ENCODE measurements around the gene G2E3.

- TF ChIP-seq CTCF (IDR thresholded peaks at IDR 0.05) (no peak), POLR2A (IDR thresholded peaks at IDR 0.05) (no peak), EP300 (IDR thresholded peaks at IDR 0.05; ENCODE audit: low read depth) (no peak), POLR2AphosphoS5 (IDR thresholded peaks at IDR 0.05) (no peak)
These were observed 64.6 kb downstream of the G2E3 start for GRCh38 chr14:30623412-30624131.
